ENCODE results near the gene CDR2. TPM values are rescaled to one million over a fixed set of nuclear protein-coding genes. Genes with fewer than 3 reads are reported as not detected.

CDR2 gene
- total and polyA plus RNA-seq, 11 donors, result 3.7 to 12.4 (median 6.0) TPM

- Histone ChIP-seq H3K36me3 (peaks cover 7 to 64% (median 55%) of the 10 kb centered on the region in 9 donors), H3K4me3 (no peak overlapping the region), H3K27ac (no peak overlapping the region), H3K27me3 (no peaks in the 10 kb centered on the region), H3K4me1 (peaks cover 0 to 3% (median 0%) of the 10 kb centered on the region in 12 donors), H3K9me3 (peaks cover 0 to 32% (median 10%) of the 10 kb centered on the region in 12 donors)
- intact Hi-C loops (cut with DNase I), result no loop called here
- no peak for DNase-seq
- 67 to 100% (median 98%) methylated on average over 3 of the region's 3 CpGs for WGBS, 4 donors
- peak in 2 of 4 donors; percentile 36 to 45 for ATAC-seq
- TF ChIP-seq POLR2A (IDR thresholded peaks at IDR 0.05) (no peak), CTCF (IDR thresholded peaks at IDR 0.05) (no peak)
Observed at GRCh38 chr16:22335668-22336246, 38.7 kb downstream of the CDR2 start.

- Histone ChIP-seq H3K27me3 (no peaks in the 10 kb centered on the region), H3K27ac (peak overlapping the region in 1 of 12 donors; percentile 64), H3K4me3 (no peak overlapping the region), H3K36me3 (peaks cover 7 to 82% (median 73%) of the 10 kb centered on the region in 9 donors), H3K9me3 (peaks cover 0 to 25% (median 10%) of the 10 kb centered on the region in 12 donors), H3K4me1 (peaks cover 0 to 11% (median 0%) of the 10 kb centered on the region in 12 donors)
- DNase-seq (no peak), ATAC-seq (peak in 3 of 4 donors; percentile 32 to 80 (median 50))
- 65 to 89% (median 85%) methylated on average over 6 of the region's 6 CpGs for WGBS, 4 donors
- TF ChIP-seq CTCF (IDR thresholded peaks at IDR 0.05) (no peak), POLR2A (IDR thresholded peaks at IDR 0.05) (no peak)
- intact Hi-C loops (cut with DNase I), result no loop called here
Observed at GRCh38 chr16:22333457-22333994, 40.9 kb downstream of the CDR2 start.

GRCh38 chr16:22330326-22330725 is 44.1 kb downstream of the CDR2 start:
- H3K27me3 ChIP-seq, result no peaks in the 10 kb centered on the region
- no peak overlapping the region for H3K4me3 ChIP-seq
- no peak for ATAC-seq
- TF ChIP-seq POLR2A (IDR thresholded peaks at IDR 0.05) (no peak), CTCF (IDR thresholded peaks at IDR 0.05) (no peak)
- no peaks in the 10 kb centered on the region for H3K9me3 ChIP-seq
- peak overlapping the region in 1 of 12 donors; percentile 65 for H3K27ac ChIP-seq
- no peak for DNase-seq
- H3K36me3 ChIP-seq, result peaks cover 7 to 99% (median 88%) of the 10 kb centered on the region in 9 donors
- peaks cover 0 to 11% (median 0%) of the 10 kb centered on the region in 12 donors for H3K4me1 ChIP-seq
- intact Hi-C loops (cut with DNase I), result no loop called here
- 60 to 71% (median 63%) methylated on average over 4 of the region's 4 CpGs for WGBS, 4 donors

GRCh38 chr16:22329199-22329695 is 45.2 kb downstream of the CDR2 start:
- WGBS, 4 donors, result 92 to 97% (median 94%) methylated on average over 9 of the region's 9 CpGs
- DNase-seq (no peak), ATAC-seq (no peak)
- Histone ChIP-seq H3K4me1 (peaks cover 0 to 11% (median 0%) of the 10 kb centered on the region in 12 donors), H3K4me3 (no peak overlapping the region), H3K27me3 (no peaks in the 10 kb centered on the region), H3K27ac (no peak overlapping the region), H3K9me3 (no peaks in the 10 kb centered on the region), H3K36me3 (peaks cover 4 to 99% (median 88%) of the 10 kb centered on the region in 9 donors)
- intact Hi-C loops (cut with DNase I), result loop anchor here in 1 of 10 donors (10.0 kb wide), 1 partner anchor 1174 kb away; the partner anchor contains the start of genes DNAH3 and LDAF1
- TF ChIP-seq CTCF (IDR thresholded peaks at IDR 0.05), result no peak
- TF ChIP-seq POLR2A (IDR thresholded peaks at IDR 0.05), result no peak

All from heart left ventricle (tissue), 16 donors.